Cerebellar nuclear complex (tissue), 1 donor: ENCODE data around the gene RFTN1.

Experiments
- DNase-seq, 2 experiments: peaks; one replicate each; lab custom pipeline; 2025; lab: John Stamatoyannopoulos, UW

RFTN1 gene

DNA sequence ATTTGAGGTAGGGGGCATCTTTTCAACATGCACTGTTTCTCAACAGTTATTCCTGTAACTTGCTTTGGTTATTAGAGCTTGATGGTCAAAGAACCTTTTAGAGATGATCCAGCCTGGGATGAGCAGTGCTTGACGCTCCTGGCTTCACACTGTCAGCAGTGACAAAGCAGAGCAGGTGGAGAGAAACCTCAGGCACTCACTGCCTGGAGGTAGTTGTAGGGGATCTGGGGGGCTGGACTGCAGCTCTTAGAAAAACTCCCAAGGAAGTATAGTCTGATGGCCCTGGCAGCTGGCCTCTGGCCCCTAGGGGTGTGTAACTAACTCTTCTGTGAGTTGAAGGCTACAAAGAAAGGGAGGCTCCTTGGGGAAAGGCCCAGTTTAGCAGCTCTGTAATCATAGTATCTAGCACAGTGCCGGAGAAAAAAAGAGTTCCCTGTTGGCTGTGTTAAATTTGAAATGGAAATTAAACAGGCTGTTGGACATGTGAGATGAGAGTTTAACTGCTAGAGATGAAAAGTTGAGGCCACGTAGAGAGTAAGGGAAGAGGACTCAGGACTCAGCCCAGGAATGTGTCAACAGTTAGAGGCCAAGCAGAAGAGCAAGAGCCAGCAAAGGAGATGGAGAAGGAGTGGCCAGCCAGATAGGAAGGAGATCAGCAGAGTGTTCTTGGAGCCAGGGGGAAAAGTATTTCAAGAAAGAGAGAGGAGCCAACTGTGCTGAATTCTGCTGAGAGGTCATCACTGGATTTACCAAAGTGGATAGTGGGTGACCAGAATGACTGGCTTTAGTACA, 234.3 kb downstream of the RFTN1 start:
- DNase-seq, result no peak

GRCh38 chr3:16277471-16277870, 236.0 kb downstream of the RFTN1 start:
- DNase-seq, result no peak

DNA sequence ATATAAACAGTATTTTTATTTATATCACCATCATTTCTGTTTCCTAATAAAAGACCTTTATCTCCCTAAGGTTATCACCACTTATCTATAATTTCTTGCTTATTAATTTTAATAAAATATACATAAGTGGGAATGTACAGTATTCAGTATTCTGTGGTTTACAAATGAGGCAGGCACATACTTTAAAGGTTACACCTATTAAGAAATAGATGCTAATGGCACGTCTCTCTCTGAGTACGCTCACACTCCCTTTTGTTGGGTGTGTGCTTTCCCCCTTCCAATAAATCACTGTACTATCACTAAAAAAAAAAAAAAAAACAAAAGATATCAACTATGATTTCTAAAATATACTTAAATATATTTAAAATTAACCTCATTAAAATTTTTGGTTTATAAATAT, 239.6 kb downstream of the RFTN1 start:
- no peak for DNase-seq

DNA sequence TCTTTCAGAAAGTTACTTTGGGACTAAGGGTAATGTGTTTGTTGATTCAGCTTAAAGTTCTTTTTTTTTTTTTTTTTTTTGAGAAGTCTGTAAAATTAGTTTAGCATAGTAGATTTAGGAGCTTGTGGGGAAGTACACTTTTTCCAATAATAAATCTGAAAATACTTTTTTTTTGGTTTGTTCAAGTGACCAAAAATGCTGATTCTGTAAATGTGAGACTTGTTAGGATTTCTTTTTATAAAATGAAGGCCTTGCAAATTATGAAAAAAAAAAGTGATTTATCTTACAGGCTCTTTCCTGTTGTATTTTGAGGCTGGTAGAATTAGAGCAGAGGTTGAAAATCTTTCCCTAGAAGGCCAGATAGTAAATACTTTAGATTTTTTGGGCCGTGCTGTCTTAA, 240.9 kb downstream of the RFTN1 start:
- no peak for DNase-seq

GRCh38 chr3:16270855-16271254, 242.6 kb downstream of the RFTN1 start:
- DNase-seq, result no peak

- no peak for DNase-seq
Observed at GRCh38 chr3:16266714-16267113, 246.8 kb downstream of the RFTN1 start.
